NB4 (cell line): ENCODE results near the gene BLCAP.

ENCODE experiments used
- DNase-seq: peaks from one replicate; pipeline ENCODE4 v3.0.0; 2010; ENCODE audit warnings: low read depth
- H3K4me3 ChIP-seq: one replicate; pipeline ENCODE4 v1.5.1; 2011; ENCODE audit warnings: mild to moderate bottlenecking, low read depth, low read length, moderate library complexity
- MYC ChIP-seq: IDR thresholded peaks from 2 replicates; pipeline ENCODE4 v1.6.1; 2011; ENCODE audit warnings: low read depth, low read length
- POLR2A ChIP-seq: IDR thresholded peaks from 2 replicates; pipeline ENCODE4 v1.6.1; 2011; ENCODE audit warnings: mild to moderate bottlenecking; ENCODE audit not compliant: insufficient read length; ENCODE audit errors: extremely low read depth
- TF ChIP-seq, protein P1 (sequence below): IDR thresholded peaks from 2 replicates; pipeline ENCODE4 v1.6.1; 2011; ENCODE audit warnings: low read depth, low read length
- TF ChIP-seq, protein P2 (sequence below): IDR thresholded peaks from one replicate; pipeline ENCODE4 v1.5.1; 2012; ENCODE audit warnings: low read depth, low read length

Gene BLCAP

DNA sequence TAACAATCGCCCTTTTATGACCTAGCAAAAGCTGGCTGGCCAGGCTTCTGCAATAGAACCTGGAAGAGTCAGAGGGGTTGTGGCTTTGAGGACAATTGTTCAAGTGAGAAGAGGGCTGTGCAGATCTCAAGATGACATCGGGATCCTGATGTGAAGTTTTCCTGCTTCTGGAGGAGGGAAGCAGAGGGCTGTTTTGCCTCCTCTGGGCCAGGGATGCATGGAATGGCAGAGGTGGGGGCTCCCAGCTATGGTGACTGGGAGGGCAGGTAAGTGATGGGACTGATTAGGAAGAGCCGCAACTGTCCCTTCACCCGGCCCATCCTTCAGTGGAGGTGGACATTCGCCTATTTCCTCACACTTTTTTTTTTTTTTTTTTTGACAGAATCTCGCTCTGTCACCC, 43.4 kb upstream of the BLCAP start:
- H3K4me3 ChIP-seq = no peak overlapping the region
- TF ChIP-seq, protein P1, sequence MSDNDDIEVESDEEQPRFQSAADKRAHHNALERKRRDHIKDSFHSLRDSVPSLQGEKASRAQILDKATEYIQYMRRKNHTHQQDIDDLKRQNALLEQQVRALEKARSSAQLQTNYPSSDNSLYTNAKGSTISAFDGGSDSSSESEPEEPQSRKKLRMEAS = no peak
- TF ChIP-seq MYC (no peak), POLR2A (no peak)
- TF ChIP-seq, protein P2, sequence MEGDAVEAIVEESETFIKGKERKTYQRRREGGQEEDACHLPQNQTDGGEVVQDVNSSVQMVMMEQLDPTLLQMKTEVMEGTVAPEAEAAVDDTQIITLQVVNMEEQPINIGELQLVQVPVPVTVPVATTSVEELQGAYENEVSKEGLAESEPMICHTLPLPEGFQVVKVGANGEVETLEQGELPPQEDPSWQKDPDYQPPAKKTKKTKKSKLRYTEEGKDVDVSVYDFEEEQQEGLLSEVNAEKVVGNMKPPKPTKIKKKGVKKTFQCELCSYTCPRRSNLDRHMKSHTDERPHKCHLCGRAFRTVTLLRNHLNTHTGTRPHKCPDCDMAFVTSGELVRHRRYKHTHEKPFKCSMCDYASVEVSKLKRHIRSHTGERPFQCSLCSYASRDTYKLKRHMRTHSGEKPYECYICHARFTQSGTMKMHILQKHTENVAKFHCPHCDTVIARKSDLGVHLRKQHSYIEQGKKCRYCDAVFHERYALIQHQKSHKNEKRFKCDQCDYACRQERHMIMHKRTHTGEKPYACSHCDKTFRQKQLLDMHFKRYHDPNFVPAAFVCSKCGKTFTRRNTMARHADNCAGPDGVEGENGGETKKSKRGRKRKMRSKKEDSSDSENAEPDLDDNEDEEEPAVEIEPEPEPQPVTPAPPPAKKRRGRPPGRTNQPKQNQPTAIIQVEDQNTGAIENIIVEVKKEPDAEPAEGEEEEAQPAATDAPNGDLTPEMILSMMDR = no peak
- DNase-seq = no peak

DNA sequence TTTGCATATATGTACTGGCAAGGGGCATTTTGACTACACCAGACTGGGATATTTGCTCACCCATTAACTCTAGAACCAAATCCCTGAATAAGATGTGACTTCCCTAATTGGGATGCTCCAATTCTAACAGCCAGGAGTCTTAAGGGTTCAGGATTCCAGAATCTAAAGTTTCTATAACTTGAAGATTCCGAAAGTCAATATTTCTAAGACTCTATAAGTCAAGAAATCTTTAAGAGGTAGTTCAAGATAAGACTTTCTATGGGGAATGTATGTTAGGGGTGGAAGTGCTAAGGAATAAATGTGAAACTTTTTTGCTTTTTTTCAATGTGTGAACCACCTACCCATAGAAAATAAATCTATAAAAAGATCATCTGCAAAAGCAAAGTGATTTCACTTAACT, 42.7 kb upstream of the BLCAP start:
- TF ChIP-seq POLR2A = no peak
- H3K4me3 ChIP-seq = no peak overlapping the region
- no peak for DNase-seq

DNA sequence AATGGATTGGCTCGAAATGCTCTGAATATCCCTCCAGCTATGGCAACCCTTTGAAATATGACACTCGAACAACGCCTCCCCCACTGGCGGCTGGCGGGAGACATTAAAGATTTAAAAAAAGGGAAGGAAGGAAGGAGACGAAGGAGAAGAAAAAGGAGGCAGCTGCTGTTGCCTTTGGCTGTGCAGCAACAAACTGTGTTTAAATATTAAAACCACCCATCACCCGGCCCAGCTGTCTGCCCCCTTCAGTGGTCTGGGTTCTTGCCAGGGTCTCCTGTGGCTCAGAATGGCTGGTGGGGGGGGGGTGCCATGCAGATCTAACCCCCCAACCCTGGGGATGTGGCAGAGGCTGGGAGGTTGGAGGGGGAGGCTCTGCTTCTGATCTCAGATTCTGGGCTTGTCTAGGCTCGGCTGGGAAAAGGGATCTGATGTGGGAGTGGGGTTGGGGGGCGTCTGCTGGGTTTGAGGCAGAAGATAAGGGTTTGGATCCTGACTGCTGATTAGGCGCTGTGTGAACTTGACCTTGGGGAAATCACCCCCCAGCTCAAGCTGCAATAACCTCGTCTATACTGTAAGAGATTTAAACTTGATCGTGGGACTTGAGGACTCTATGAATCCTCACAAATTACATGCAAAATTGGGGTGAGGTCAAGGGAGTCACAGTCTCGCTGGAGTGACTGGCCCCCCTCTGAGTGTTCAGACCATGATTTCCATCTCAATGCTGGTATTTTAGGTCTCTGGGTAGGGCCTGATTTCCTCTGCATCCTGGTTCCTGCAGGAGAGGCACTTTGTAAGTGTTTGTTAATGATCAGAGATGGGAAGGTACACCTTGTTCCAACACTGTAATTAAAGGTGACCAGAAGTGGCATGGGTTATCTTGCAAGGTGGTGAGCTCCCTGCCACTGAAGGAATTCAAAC, 40.3 kb upstream of the BLCAP start:
- no peak overlapping the region for H3K4me3 ChIP-seq
- peak; percentile 37 for DNase-seq
- TF ChIP-seq MYC (no peak), POLR2A (no peak)
- TF ChIP-seq, protein P2 = no peak
- TF ChIP-seq, protein P1 = no peak

DNA sequence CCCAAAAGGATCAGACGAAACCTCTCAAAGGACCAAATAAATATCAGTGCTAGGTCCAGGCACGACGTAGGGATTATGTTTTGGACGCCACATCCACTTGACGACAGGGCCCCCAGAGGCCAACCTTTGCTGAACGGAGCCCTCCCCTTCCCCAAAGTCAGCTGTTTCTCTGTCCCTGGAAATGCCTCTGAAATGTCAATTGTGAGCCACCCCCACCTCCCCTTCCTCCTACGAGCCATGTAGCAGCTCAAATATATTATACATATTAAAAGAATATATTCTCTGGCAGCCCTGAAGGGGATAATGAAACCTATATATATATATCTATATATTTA, 39.6 kb upstream of the BLCAP start:
- DNase-seq = no peak
- no peak for TF ChIP-seq POLR2A
- TF ChIP-seq, protein P2 = no peak
- no peak for TF ChIP-seq MYC
- TF ChIP-seq, protein P1 = no peak
- no peak overlapping the region for H3K4me3 ChIP-seq

DNA sequence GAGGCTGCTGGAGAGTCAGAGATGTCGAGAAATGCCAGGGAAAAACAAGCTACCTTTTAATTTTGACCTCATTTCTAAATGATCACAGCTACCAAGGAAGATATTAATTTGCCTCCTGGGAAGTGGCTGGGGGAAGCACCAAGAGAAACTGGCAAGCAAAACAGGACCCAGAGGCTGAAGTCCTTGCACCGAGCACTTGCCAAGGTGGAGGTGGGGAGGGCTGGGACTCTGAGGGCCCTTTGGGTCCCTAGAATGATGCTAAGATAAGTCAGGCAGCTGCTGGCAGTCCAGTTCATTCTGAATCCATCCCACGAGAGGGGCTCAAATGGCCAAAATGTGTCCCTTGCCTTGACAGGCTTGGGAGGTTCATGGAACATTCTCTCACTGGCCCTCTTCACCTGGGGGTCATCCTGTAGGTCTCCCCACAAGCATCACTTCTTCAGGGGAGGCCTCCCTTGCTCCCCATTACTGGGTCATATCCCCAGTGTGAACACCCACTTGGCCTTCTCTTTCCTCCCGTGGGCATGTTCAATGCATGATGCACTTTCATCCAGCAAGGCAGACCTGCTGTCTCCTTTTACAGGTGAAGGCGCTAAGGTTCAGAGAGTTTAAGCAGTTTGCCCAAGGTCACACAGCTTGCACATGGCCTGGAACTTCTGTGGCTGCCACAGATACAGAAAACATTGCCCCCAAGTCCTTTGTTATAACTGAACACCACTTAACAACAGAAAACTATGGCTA, 39.1 kb upstream of the BLCAP start:
- no peak overlapping the region for H3K4me3 ChIP-seq

More for the DNA sequence above, 39.1 kb upstream of the BLCAP start:
- no peak for DNase-seq
- TF ChIP-seq POLR2A = no peak
- TF ChIP-seq, protein P2 = no peak
- TF ChIP-seq MYC = no peak
- TF ChIP-seq, protein P1 = no peak
